Parathyroid adenoma (tissue), 2 donors: ENCODE measurements around the gene ZNF792.

Experiments used
- H2AFZ ChIP-seq: fragments of 300-600 bp; sonication (generic); one replicate; pipeline ENCODE4 v1.7.0; 2017; ENCODE audit warnings: antibody characterized with exemption, mild to moderate bottlenecking
- H3K27ac ChIP-seq: fragments of 300-600 bp; sonication (generic); one replicate; pipeline ENCODE4 v1.7.0; 2017
- H3K27me3 ChIP-seq: fragments of 300-600 bp; sonication (generic); one replicate; pipeline ENCODE4 v1.7.0; 2017; ENCODE audit warnings: low read length; ENCODE audit not compliant: control insufficient read depth, insufficient read depth
- H3K36me3 ChIP-seq: fragments of 300-600 bp; sonication (generic); one replicate; pipeline ENCODE4 v1.7.0; 2017; ENCODE audit warnings: low read length; ENCODE audit not compliant: control insufficient read depth, insufficient read depth
- H3K4me1 ChIP-seq: fragments of 300-600 bp; sonication (generic); one replicate; pipeline ENCODE4 v1.7.0; 2017; ENCODE audit warnings: control low read depth
- H3K4me2 ChIP-seq: fragments of 300-600 bp; sonication (generic); one replicate; pipeline ENCODE4 v1.7.0; 2017; ENCODE audit warnings: low read length
- H3K4me3 ChIP-seq: fragments of 300-600 bp; sonication (generic); one replicate; pipeline ENCODE4 v1.7.0; 2017; ENCODE audit warnings: low read depth, low read length
- H3K79me2 ChIP-seq: fragments of 300-600 bp; sonication (generic); one replicate; pipeline ENCODE4 v1.7.0; 2017; ENCODE audit warnings: control low read depth
- H3K9ac ChIP-seq: fragments of 300-600 bp; sonication (generic); one replicate; pipeline ENCODE4 v1.7.0; 2017; ENCODE audit warnings: mild to moderate bottlenecking
- H3K9me3 ChIP-seq: fragments of 300-600 bp; sonication (generic); one replicate; pipeline ENCODE4 v1.7.0; 2017; ENCODE audit warnings: low read length; ENCODE audit not compliant: control insufficient read depth
- CTCF ChIP-seq: fragments of 300-600 bp; sonication (generic); IDR thresholded peaks from one replicate; pipeline ENCODE4 v1.7.0; 2017; ENCODE audit warnings: antibody characterized with exemption, mild to moderate bottlenecking
- donor health status: primary hyperparathyroidism.

Gene ZNF792

GRCh38 chr19:34990578-34991192 is 26.7 kb upstream of the ZNF792 start:
- Histone ChIP-seq H3K79me2 (no peaks in the 10 kb centered on the region), H2AFZ (no peak overlapping the region), H3K27ac (no peak overlapping the region), H3K9ac (no peak overlapping the region), H3K4me2 (no peak overlapping the region), H3K36me3 (no peaks in the 10 kb centered on the region), H3K4me1 (no peaks in the 10 kb centered on the region), H3K9me3 (no peaks in the 10 kb centered on the region), H3K27me3 (no peaks in the 10 kb centered on the region), H3K4me3 (no peak overlapping the region)
- no peak for TF ChIP-seq CTCF

- H3K4me3 ChIP-seq: no peak overlapping the region
- no peaks in the 10 kb centered on the region for H3K36me3 ChIP-seq
- no peak overlapping the region for H2AFZ ChIP-seq
- no peak overlapping the region for H3K27ac ChIP-seq
- H3K9ac ChIP-seq: no peak overlapping the region
- H3K4me2 ChIP-seq: no peak overlapping the region
- H3K79me2 ChIP-seq: no peaks in the 10 kb centered on the region
- TF ChIP-seq CTCF: no peak
- H3K27me3 ChIP-seq: no peaks in the 10 kb centered on the region
- no peaks in the 10 kb centered on the region for H3K9me3 ChIP-seq
- no peaks in the 10 kb centered on the region for H3K4me1 ChIP-seq
These were observed 25.3 kb upstream of the ZNF792 start for GRCh38 chr19:34989298-34989697.

GRCh38 chr19:34988119-34988518 is 24.1 kb upstream of the ZNF792 start:
- no peak overlapping the region for H2AFZ ChIP-seq
- H3K27ac ChIP-seq: no peak overlapping the region
- H3K9ac ChIP-seq: no peak overlapping the region
- no peaks in the 10 kb centered on the region for H3K4me1 ChIP-seq
- no peaks in the 10 kb centered on the region for H3K27me3 ChIP-seq
- no peak overlapping the region for H3K4me2 ChIP-seq
- no peaks in the 10 kb centered on the region for H3K9me3 ChIP-seq
- no peaks in the 10 kb centered on the region for H3K79me2 ChIP-seq
- no peaks in the 10 kb centered on the region for H3K36me3 ChIP-seq
- TF ChIP-seq CTCF: no peak
- H3K4me3 ChIP-seq: no peak overlapping the region

- no peak for TF ChIP-seq CTCF
- H3K9ac ChIP-seq: no peak overlapping the region
- no peaks in the 10 kb centered on the region for H3K36me3 ChIP-seq
- no peak overlapping the region for H3K4me2 ChIP-seq
- no peaks in the 10 kb centered on the region for H3K27me3 ChIP-seq
- no peak overlapping the region for H3K4me3 ChIP-seq
- no peak overlapping the region for H2AFZ ChIP-seq
- H3K9me3 ChIP-seq: no peaks in the 10 kb centered on the region
- no peaks in the 10 kb centered on the region for H3K4me1 ChIP-seq
- peak overlapping the region; percentile 37 for H3K27ac ChIP-seq
- no peaks in the 10 kb centered on the region for H3K79me2 ChIP-seq
These were observed 21.4 kb upstream of the ZNF792 start for GRCh38 chr19:34985249-34986022.
